GM21367 (cell line): ENCODE results near the gene NOC3L.
"Not testable (repeated sequence)": the region's sequence is repeated elsewhere in the genome, so short reads cannot be mapped to it uniquely, and the experiment has no call there.

ENCODE experiments used
- ATAC-seq: cut with Tn5 transposase; IDR thresholded peaks from one replicate; pipeline ENCODE4 v1.9.1; 2021; ENCODE audit not compliant: unreplicated experiment

NOC3L gene, protein sequence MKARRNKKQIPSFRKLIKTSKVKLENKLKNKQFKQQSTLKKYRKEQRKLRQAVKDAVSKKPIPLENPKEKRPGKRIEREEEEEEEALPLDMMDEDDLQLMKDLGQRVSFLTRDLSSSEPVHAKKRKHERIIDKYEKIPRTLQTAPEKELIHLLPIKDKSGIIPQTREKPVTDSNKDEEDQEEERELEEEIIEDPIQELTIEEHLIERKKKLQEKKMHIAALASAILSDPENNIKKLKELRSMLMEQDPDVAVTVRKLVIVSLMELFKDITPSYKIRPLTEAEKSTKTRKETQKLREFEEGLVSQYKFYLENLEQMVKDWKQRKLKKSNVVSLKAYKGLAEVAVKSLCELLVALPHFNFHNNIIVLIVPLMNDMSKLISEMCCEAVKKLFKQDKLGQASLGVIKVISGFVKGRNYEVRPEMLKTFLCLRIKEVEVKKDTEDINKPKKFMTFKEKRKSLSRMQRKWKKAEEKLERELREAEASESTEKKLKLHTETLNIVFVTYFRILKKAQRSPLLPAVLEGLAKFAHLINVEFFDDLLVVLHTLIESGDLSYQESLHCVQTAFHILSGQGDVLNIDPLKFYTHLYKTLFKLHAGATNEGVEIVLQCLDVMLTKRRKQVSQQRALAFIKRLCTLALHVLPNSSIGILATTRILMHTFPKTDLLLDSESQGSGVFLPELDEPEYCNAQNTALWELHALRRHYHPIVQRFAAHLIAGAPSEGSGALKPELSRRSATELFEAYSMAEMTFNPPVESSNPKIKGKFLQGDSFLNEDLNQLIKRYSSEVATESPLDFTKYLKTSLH

DNA sequence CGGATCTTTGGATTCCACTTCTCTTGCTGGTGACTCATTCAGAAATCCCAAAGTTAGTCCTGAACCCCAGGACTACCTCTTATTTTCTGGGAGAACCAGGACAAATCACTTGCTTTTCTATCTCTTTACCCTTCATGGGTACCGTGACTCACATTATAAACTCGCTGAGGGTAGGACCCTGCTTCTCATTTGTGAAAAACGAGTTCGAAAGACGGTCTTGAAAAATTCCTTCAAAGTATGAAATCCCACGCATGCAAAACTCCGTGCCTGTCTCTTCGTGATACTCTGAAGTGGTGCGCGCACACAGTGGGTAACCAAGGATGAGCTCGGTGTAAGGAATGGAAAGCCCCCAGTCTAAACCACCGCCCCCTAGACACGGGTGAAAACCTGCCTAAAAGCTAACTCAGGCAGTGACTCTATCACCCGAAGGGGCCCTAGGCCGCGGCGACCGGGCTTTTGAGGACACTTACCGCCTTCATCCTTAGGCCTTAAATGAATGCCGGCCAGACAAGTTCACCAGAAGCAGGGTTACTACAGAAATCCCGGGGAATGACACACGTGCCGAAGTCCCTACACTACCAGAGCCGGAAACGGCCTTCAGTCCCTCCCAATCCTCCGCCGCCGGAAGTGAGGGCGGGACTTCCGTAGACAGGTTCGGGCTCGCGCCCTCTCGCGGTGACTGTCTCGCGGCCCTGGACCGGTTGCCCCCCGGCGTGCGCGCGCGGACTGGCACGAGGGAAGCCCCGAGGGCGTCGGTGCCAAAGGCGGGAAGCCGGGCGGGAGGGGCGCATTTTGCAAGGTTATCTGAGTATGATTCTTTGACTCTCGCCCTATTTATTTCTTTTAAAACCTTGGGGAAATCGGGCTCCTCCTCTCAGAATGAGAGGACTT is at the start of gene NOC3L:
Gene NOC3L, minus strand, starts transcription at position 580 of the 891 bp plus-strand sequence. Its CDS starts 101 bp downstream, at position 479.
- ATAC-seq = peak; percentile 98

DNA sequence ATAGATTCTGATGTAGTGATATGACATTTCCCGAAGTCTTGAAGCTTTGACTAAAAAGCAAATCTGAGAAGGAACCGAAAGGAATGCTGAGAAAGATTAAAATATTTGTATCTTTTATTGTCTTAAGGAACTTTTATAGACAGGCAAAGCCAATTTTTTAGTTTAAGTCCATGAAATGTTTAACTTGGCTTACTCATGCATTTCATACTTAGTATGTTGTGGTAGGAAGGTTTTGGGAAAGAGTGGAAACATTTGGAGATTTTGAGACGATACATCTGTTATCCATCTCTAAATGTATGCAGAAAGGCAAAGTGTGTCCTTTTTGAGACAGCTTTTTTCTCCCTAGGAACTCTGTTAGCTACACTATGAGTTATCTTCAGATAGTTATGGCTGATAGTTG is 49.7 kb upstream of the NOC3L start:
- ATAC-seq = no peak

DNA sequence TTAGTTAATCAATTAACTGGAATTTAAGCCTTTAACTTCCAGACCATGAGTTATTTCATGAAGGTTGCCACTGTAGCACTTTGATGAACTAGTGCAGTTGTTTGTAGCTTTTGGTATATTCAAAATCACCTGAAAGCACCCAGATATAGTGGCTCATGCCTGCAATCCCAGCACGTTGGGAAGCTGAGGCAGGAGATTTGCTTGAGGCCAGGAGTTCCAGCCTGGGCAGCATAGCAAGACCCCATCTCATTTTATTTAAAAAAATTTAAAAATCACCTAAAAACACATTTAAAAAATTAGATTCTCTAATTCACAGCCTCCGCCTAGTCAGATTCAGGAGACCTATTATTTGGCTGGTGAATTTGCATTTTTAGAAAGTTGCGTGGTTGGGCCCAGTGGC is 48.6 kb upstream of the NOC3L start:
- no peak for ATAC-seq

DNA sequence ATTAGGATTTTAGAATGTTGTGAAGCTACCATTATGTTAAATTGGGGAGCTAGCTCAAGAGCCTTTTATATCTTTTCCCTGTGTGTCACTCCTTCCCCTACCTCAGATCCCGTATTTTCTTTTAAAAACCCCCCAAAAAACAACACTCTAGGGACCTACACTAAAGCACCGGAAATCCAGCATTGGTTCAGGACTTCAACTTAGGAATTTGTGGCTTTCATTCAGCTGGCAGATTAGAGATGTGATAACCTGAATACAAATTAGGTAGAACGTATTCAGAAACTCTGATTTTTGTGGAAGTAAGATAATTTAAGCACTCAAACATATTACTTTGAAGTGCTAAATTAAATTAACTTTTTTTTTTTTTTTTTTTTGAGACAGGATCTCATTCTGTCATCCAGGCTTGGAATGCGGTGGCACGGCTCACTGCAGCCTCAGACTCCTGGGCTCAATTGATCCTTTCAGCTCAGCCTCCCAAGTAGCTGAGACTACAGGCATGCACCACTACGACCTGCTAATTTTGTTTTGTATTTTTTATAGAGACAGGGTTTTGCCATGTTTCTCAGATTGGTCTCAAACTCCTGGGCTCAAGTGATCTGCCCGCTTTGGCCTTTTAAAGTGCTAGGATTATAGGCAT is 46.4 kb upstream of the NOC3L start:
- no peak for ATAC-seq

DNA sequence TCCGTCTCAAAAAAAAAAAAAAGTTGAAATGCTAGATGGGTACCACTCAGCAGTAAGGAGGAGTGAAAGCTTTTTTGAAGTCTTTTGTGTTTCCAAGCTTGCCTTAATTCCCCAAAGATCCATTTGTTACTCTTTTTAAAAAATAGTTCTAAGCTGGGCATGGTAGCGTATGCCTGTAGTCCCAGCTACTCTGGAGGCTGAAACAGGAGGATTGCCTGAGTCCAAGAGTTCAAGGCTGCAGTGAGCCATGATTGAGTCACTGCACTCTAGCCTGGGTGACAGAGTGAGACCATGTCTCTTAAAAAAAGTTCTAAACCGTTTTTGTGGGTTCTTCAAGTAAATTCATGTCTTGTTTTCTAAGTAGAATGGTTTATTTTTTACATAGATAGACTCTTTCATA is 44.9 kb upstream of the NOC3L start:
- no peak for ATAC-seq

DNA sequence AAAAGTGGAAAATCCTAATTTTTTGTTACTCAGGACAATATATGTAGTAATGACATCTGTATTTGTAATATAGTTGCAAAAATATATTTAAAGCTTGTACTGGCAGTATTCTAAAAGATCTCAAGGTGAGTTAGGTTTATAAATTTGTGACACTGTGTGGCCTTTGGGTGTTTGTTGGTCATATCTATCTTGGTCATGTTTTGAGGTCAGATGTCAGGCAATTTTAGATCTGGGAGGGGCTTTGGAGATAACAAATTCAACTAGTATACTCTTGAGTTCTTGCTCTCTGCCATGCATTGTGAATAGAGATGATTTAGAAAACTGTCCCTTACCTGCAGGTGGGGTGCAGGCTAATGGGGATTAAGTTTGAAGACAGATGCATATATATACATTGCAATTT is 42.7 kb upstream of the NOC3L start:
- ATAC-seq = no peak

DNA sequence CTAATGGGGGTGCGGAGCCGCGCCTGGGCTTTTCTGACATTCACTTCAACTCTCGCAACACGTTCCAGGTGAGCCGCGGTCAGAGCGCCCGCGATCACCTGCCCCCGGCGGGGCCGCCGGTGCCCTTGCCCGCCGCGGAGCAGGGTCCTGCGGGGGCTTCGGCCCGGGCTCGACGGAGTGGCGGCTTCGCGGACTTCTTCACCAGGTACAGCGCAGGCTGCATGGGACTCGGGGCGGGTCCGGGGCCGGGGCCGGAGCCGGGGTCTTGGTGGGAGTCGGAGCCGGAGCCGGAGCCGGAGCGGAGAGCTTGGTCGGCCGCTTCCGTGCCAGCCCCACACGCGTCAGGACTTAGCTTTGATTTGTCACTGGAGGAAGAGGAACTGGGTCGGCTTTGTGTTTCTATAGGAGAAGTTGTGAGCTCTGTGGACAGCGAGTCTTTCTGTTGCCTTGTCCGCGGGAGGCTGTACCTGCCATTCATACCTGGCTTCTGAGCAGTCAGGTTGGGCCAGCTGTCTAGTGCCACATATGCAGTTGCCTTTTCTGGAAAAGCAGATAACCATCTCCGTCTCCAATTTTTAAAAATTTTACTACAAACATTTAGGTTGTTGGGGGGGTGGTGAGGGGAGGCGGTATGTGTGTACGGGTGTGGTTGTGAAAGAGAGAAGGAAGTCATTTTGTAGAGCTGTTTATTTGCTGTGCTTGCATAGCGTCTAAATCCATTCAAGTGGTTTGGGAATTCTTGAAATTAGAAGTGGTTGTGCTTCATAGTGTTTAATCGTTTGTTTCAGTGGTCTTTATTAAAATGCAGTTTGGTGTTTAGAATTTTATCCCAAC is 40.9 kb upstream of the NOC3L start:
- ATAC-seq = peak; percentile 60

DNA sequence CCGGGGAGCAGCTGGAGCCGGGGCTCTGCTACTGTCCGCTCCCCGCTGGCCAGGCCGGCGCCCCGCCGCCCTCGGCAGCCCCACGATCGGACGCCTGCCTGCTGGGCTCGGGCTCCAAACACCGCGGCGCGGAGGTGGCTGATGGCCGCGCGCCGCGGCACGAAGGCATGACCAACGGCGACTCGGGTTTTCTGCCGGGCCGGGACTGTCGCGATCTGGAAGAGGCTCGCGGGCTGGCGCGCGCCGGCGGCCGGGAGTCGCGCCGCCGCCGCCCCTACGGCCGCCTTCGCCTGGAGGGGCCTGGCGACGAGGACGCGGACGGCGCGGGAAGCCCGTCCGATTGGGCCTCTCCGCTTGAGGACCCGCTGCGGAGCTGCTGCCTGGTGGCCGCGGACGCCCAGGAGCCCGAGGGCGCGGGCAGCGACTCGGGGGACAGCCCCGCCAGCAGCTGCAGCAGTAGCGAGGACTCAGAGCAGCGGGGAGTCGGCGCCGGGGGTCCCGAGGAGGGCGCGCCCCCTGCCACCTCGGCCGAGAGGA is 40.2 kb upstream of the NOC3L start:
- peak; percentile 19 for ATAC-seq

DNA sequence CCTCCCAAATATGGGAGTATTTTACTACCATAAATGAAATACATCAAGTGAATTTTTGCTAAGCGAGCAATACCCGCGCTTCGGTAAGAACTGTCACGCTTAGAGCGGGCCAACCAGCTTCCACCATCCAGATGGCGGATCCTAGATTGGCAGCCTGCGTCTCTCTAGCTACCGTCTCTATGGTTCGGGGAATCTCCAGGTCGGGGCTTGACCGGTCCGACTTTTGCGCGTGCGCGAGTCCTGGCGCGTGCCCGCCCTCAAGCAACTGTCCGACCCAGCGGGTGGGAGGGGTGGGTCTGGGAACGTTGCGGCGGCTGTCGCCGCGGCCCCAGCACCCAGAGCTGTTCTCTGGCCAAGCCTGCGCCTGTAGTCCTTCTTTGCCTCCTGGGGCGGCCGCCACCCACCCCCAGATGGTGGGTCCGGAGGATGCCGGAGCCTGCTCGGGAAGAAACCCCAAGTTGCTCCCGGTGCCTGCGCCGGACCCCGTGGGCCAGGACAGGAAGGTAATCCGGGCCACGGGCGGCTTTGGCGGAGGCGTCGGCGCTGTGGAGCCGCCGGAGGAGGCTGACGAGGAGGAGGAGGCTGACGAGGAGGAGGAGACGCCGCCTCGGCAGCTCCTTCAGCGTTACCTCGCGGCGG is 39.6 kb upstream of the NOC3L start, which contains the start of gene TBC1D12:
Gene TBC1D12, plus strand, starts transcription at position 338 of the 639 bp plus-strand sequence. Its CDS starts 73 bp downstream, at position 411.
- peak; percentile 68 for ATAC-seq

DNA sequence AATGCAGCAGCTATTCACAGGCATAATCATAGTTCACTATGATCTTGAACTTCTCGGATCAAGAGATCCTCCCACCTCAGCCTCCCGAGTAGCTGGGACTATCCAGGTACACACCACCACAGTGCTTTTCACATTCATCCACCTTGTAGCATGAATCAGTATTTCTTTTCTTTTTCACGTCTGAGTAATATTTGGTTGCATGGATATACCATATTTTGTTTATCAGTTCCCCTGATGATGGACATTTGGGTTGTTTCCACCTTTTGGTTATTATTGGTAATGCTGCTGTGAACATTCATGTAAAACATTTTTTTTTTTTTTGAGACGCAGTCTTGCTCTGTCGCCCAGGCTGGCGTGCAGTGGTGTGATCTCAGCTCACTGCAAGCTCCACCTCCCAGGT is 36.0 kb upstream of the NOC3L start:
- ATAC-seq = no peak

DNA sequence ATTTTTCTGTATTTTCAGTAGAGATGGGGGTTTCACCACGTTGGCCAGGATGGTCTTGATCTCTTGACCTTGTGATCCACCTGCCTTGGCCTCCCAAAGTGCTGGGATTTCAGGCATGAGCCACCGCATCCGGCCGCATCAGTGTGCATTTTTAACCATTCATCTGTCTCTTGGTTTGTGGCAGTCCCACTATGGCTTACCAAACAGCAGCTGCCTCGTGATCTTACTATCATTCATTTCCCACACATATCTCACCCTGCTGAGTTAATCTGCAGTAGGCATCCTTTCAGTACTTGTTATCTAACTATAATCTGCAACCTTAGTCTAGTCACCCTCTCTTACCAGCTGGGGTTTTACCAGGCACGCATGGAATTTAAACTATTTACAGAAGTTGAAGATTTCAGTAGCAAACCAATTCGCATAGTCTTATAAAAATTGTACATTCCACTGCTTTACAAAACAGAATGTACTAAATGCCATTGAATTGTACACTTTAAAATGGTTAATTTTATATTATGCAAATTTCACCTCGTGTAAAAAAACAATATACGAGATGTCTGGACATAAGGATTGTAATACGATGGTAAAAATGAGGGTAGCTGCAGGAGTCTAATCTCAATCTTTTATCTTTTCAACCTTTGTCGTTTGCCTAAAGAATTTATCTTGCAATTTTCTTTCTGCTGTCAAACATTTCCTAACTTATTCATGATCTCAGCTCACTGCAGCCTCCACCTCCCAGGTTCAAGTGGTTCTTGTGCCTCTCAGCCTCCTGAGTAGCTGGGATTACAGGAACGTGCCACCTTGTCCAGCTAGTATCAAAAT is 35.0 kb upstream of the NOC3L start:
- ATAC-seq = no peak

DNA sequence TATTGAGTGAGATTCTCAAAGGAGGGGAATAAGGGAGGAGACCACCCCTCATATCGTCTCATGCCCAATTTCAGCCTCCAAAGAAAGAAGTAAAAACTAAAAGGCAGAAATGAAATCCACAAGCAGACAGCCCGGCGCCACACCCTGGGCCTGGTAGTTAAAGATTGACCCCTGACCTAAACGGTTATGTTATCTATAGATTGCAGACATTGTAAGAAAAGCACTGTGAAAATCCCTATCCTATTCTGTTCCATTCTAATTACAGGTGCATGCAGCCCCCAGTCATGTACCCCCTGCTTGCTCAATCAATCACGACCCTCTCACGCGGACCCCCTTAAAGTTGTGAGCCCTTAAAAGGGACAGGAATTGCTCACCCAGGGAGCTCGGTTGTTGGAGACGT is 29.4 kb upstream of the NOC3L start:
- not testable (repeated sequence) for ATAC-seq

DNA sequence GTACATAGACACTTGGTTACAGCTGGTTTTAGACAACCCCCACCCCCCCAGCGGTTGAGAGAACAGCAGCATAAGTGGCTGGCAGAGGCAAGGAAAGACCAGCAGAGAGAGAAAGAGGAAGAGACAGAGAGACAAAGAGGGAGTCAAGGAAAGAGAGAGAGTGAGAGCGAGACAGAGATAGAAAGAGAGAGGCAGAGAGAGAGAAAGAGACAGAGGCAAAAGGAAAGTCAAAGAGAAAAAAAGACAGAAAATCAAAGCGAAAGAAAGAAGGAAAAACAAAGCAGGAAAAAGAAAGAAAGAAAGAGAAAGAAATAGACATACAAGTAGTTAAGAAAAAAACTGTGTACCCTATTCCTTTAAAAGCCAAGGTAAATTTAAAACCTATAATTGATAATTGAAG is 23.0 kb upstream of the NOC3L start:
- ATAC-seq = not testable (repeated sequence)

DNA sequence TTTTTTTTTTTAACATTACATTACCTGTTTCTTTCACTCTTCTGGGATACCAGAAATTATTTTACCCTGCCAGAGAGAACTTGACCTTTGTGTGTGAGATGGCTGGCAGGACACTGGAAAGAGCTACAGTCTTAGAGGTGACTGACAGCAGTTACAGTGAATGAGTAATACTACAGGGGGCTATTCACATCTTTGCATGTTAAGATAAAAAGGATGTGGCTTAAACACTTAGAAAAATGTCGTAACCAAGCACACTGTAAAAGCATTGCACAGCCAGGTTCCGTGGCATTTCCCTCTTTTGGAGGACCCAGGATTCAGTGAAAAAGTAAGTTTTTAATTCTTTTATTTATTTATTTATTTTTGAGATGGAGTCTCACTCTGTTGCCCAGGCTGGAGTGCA is 20.8 kb upstream of the NOC3L start:
- ATAC-seq = no peak

DNA sequence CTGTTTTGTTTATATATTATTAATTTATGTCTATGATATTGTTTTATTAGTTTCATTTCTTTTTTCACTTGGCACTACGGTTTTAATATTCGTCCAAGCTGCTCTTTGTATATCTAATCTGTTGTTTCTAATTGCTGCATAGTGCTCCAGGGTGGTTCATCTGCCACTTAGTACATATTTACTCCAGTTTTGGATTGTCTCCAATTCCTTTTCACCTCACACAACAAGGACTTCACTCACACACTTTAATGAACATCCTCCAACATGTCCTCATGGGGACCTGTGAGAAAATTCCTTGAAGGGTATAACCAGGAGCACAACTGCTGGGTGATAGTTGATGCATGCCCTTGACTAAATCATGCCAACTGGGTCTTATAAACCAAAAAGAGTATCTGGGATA is 14.1 kb upstream of the NOC3L start:
- ATAC-seq = no peak

DNA sequence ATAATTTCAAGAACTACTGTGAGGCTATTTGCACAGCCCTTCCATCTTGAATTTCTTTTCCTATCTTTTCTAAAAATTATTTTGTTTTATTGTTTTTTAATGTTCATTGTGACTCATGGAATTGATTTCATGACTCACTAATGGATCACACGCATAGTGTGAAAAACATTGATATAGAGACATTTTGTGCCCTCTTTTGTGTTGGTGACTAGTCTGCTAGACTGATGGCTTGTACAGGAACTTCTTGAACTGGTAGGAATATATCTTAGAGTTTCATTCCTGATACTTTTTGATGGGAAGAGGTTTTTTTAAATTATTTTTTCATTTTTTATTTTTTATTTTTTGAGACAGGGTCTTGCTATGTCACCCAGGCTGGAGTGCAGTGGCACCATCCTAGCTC is 12.6 kb upstream of the NOC3L start:
- ATAC-seq = no peak

DNA sequence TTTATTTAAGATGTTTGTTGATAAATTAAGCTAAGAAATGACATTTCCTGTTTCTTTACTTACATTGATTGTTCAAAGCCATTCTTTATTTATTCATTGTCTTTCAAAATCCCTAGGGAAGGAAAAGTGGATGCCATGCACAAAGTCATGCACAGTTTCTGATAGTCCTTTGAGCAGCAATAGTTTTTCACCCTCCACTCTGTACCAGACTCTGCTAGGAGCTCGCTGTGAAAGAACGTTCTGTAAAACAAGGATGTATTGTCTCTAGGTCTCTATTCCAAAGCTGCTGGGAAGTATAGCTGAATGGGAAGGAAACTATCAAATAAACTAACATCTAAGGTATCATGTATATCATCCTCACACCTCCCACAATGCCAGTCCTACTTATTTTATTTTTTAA is 7.8 kb upstream of the NOC3L start:
- no peak for ATAC-seq

DNA sequence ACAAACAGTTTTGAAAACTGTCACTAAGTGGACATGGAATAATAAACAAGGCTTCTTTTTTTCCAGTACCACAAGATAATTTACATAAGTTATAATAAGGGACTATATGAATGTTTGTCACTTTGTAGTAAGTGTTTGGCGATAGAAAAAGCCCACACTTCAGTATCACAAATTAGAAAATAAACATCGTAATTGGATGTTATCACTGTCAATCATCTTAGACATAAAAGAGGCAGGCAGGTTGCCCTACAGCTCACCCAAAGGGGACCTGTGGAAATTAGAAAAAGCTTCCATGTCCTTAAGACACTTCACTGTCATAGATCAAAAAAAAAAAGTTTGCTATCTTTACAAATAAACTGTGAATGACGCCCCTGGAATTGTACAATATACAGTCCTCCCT is 3.6 kb upstream of the NOC3L start:
- ATAC-seq = no peak
